Esophagus muscularis mucosa (tissue), 4 donors: Measurements from ENCODE around the gene SLC12A7. TPM values are rescaled to one million over a fixed set of nuclear protein-coding genes. Genes with fewer than 3 reads are reported as not detected.

Experiments
- DNase-seq: peaks from one replicate; pipeline ENCODE4 v3.0.0-alpha.2; 2017; ENCODE audit errors: extremely low spot score
- H3K27ac ChIP-seq, 4 donors: fragments of 200-600 bp; sonication (generic); replicated peaks in 1 of 4; 1 replicate in 3 of 4; 2 replicates in 1 of 4; pipeline ENCODE4 v1.5.1; 2016 to 2019; ENCODE audit warnings: mild to moderate bottlenecking in 1 of 4
- H3K27me3 ChIP-seq, 4 donors: fragments of 200-600 bp; sonication (generic); one replicate each; pipeline versions ENCODE4 v1.5.1 to v1.6.0; 2016 to 2019
- H3K36me3 ChIP-seq, 4 donors: fragments of 200-600 bp; sonication (generic); one replicate each; pipeline ENCODE4 v1.5.1; 2016 to 2019
- H3K4me1 ChIP-seq, 4 donors: fragments of 200-600 bp; sonication (generic); one replicate each; pipeline ENCODE4 v1.5.1; 2016 to 2019
- H3K4me3 ChIP-seq, 4 donors: fragments of 200-600 bp; sonication (generic); 1 replicate in 2 of 4; 2 replicates in 2 of 4; pipeline ENCODE4 v1.5.1; 2016 to 2019; ENCODE audit warnings: mild to moderate bottlenecking in 4 of 4, moderate library complexity in 1 of 4
- H3K9me3 ChIP-seq, 4 donors: fragments of 200-600 bp; sonication (generic); 1 replicate in 3 of 4; 2 replicates in 1 of 4; pipeline ENCODE4 v1.5.1; 2016 to 2019
- CTCF ChIP-seq, 3 experiments: fragments of 200-600 bp in 2 of 3; fragments of 450-650 bp in 1 of 3; sonication (generic) in 2 of 3; IDR thresholded peaks; one replicate each; pipeline ENCODE4 v1.5.1; 2017 to 2019; ENCODE audit warnings: antibody characterized with exemption in 3 of 3, mild to moderate bottlenecking in 2 of 3, moderate library complexity in 1 of 3
- EP300 ChIP-seq: sonication (generic); formaldehyde crosslinking; IDR thresholded peaks from one replicate; pipeline ENCODE4 v1.6.1; 2017; ENCODE audit warnings: antibody characterized with exemption
- POLR2A ChIP-seq: fragments of 450-650 bp; IDR thresholded peaks from one replicate; pipeline ENCODE4 v1.6.1; 2017; ENCODE audit warnings: antibody characterized with exemption, moderate library complexity, mild to moderate bottlenecking, low read depth
- POLR2AphosphoS5 ChIP-seq, 2 donors: sonication (generic); formaldehyde crosslinking; IDR thresholded peaks; one replicate each; pipeline ENCODE4 v1.6.1; 2017; ENCODE audit warnings: antibody characterized with exemption in 2 of 2
- WGBS: methylation state at CpG from one replicate; pipeline ENCODE4 v1.1.5; 2018; 5-methylcytosine and 5-hydroxymethylcytosine counted together
- intact Hi-C: fragments of 100-400 bp; cut with DNase I; formaldehyde crosslinking; loops from one replicate; pipeline ENCODE4 v1.15.1; 2023
- total RNA-seq, 4 donors: library from RNA; depleted of rRNA; stranded (reverse); fragments of >200 nt; gene quantifications; one replicate each; pipeline versions ENCODE4 v1.1.0 to v1.2.1, GENCODE V29; 2016

SLC12A7 gene
- total RNA-seq, 4 donors from 2014 or later: 21.6 to 35.8 (median 25.4) TPM

GRCh38 chr5:1097381-1097987 lies 14.4 kb downstream of the SLC12A7 start:
- no peak overlapping the region for H3K4me3 ChIP-seq
- peaks cover 5 to 30% (median 26%) of the 10 kb centered on the region in 4 donors for H3K36me3 ChIP-seq
- peaks cover 36 to 45% (median 39%) of the 10 kb centered on the region in 4 donors for H3K4me1 ChIP-seq
- H3K27ac ChIP-seq: no peak overlapping the region
- WGBS: 90% methylated on average over 21 of the region's 22 CpGs
- intact Hi-C loops: no loop called here
- TF ChIP-seq POLR2AphosphoS5 (IDR thresholded peaks at IDR 0.05) (no peak), CTCF (IDR thresholded peaks at IDR 0.05) (no peak), POLR2A (no peak), EP300 (no peak)
- DNase-seq: no peak
- H3K9me3 ChIP-seq: no peaks in the 10 kb centered on the region
- H3K27me3 ChIP-seq: no peaks in the 10 kb centered on the region

DNA sequence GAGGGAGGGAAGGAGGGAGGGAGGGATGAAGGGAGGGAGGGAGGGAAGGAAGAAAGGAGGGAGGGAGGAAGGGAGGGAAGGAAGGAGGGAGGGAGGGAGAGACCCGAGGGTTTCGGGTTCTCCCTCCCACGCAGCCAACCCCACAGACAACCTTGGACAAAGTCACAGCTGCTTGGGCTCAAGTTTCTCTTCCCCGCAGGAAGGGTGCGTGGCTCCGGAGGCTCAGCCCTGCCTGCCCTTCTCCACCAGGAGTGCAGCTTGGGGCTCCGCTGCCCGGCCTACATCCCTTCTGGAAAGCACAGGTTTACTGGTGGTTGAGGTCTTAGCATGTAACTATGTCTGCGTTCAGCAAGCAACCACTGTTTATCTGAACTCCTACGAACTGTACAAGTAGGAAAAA lies 15.0 kb downstream of the SLC12A7 start:
- no peak for DNase-seq
- Histone ChIP-seq H3K27ac (no peak overlapping the region), H3K36me3 (peaks cover 5 to 35% (median 32%) of the 10 kb centered on the region in 4 donors), H3K27me3 (no peaks in the 10 kb centered on the region), H3K9me3 (no peaks in the 10 kb centered on the region), H3K4me1 (peaks cover 30 to 39% (median 32%) of the 10 kb centered on the region in 4 donors), H3K4me3 (no peak overlapping the region)
- WGBS: 58% methylated on average over 6 of the region's 10 CpGs
- intact Hi-C loops: no loop called here
- no peak for TF ChIP-seq CTCF (IDR thresholded peaks at IDR 0.05)
- no peak for TF ChIP-seq POLR2AphosphoS5 (IDR thresholded peaks at IDR 0.05)
- no peak for TF ChIP-seq POLR2A
- TF ChIP-seq EP300: no peak

GRCh38 chr5:1095990-1096363 lies 15.9 kb downstream of the SLC12A7 start:
- intact Hi-C loops: no loop called here
- Histone ChIP-seq H3K4me1 (peaks cover 21 to 32% (median 28%) of the 10 kb centered on the region in 4 donors), H3K36me3 (peaks cover 5 to 44% (median 40%) of the 10 kb centered on the region in 4 donors), H3K27ac (no peak overlapping the region), H3K4me3 (no peak overlapping the region), H3K9me3 (no peaks in the 10 kb centered on the region), H3K27me3 (no peaks in the 10 kb centered on the region)
- no peak for TF ChIP-seq POLR2A
- no peak for TF ChIP-seq POLR2AphosphoS5 (IDR thresholded peaks at IDR 0.05)
- TF ChIP-seq EP300: no peak
- no peak for TF ChIP-seq CTCF (IDR thresholded peaks at IDR 0.05)
- DNase-seq: no peak
- WGBS: 88% methylated on average over 11 of the region's 11 CpGs

DNA sequence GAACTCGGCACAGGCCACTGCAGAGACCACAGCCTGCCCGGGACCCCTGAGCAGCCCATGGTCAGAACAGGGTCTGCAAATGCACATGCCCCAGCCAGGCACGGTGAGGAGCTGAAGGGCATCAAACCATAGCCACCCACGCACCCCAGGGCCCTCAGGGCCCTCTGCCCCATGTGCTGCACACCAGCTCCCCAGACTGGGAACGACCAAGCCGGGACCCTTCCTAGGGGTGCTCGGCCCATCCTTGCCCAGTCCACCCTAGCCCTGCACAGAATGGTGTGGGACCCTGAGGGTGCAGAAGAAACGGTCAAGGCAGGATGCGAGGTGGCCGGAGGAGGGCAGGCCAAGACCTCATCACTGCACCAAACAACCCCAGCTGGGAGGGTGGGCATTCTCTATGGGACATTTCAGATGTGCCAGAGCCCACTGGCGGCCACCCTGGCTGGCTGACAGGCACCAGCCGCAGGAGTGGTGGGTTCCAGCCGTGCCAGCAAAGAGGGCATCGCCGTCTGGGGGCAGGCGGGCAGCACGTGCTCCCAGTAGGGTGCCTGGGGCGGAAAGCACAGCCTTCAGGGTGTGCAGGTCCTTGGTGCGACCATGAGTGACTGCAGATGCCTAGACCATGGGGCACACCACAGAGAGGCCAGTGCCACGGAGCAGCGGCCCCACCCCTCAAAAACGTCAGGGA lies 16.4 kb downstream of the SLC12A7 start:
- TF ChIP-seq POLR2A: no peak
- no peak for TF ChIP-seq CTCF (IDR thresholded peaks at IDR 0.05)
- TF ChIP-seq EP300: no peak
- no peak for TF ChIP-seq POLR2AphosphoS5 (IDR thresholded peaks at IDR 0.05)
- WGBS: 96% methylated on average over 15 of the region's 22 CpGs
- DNase-seq: no peak
- H3K27ac ChIP-seq: no peak overlapping the region
- no peak overlapping the region for H3K4me3 ChIP-seq
- H3K27me3 ChIP-seq: no peaks in the 10 kb centered on the region
- no peaks in the 10 kb centered on the region for H3K9me3 ChIP-seq
- peaks cover 5 to 49% (median 45%) of the 10 kb centered on the region in 4 donors for H3K36me3 ChIP-seq
- H3K4me1 ChIP-seq: peaks cover 18 to 32% (median 28%) of the 10 kb centered on the region in 4 donors
- intact Hi-C loops: no loop called here
